GM21447 (cell line): Measurements from ENCODE around the gene MAD1L1.
A peak's percentile ranks its signal among the peaks of the same experiment; 100 is the strongest.
"Not testable (repeated sequence)": the region's sequence is repeated elsewhere in the genome, so short reads cannot be mapped to it uniquely, and the experiment has no call there.

Source experiments
- ATAC-seq: cut with Tn5 transposase; IDR thresholded peaks from one replicate; pipeline ENCODE4 v1.9.1; 2021; ENCODE audit not compliant: unreplicated experiment

MAD1L1 gene

GRCh38 chr7:2232766-2233520 is at the start of gene MAD1L1:
Gene MAD1L1 (minus strand): TSS chr7:2232945. CDS start chr7:2230133, 2,812 bp downstream.
- ATAC-seq = peak; percentile 59

GRCh38 chr7:2282185-2282751 is 49.5 kb upstream of the MAD1L1 start:
- ATAC-seq = no peak

- ATAC-seq = no peak
Measured at GRCh38 chr7:2281541-2281940, 48.8 kb upstream of the MAD1L1 start.

- no peak for ATAC-seq
Measured at GRCh38 chr7:2280424-2280823, 47.7 kb upstream of the MAD1L1 start.

GRCh38 chr7:2279896-2280295 is 47.2 kb upstream of the MAD1L1 start:
- no peak for ATAC-seq

GRCh38 chr7:2278026-2278425 is 45.3 kb upstream of the MAD1L1 start:
- no peak for ATAC-seq

- ATAC-seq = no peak
Measured at GRCh38 chr7:2276107-2276506, 43.4 kb upstream of the MAD1L1 start.

GRCh38 chr7:2275101-2275500 is 42.4 kb upstream of the MAD1L1 start:
- no peak for ATAC-seq

GRCh38 chr7:2274666-2275065 is 41.9 kb upstream of the MAD1L1 start:
- ATAC-seq = no peak

GRCh38 chr7:2273866-2274265 is 41.1 kb upstream of the MAD1L1 start:
- no peak for ATAC-seq

- ATAC-seq = no peak
Measured at GRCh38 chr7:2272031-2272430, 39.3 kb upstream of the MAD1L1 start.

GRCh38 chr7:2271273-2272026 is 38.7 kb upstream of the MAD1L1 start:
- no peak for ATAC-seq

GRCh38 chr7:2270495-2270894 is 37.8 kb upstream of the MAD1L1 start:
- ATAC-seq = no peak

- no peak for ATAC-seq
Measured at GRCh38 chr7:2269991-2270460, 37.3 kb upstream of the MAD1L1 start.

GRCh38 chr7:2269089-2269990 is 36.6 kb upstream of the MAD1L1 start:
- not testable (repeated sequence) for ATAC-seq

GRCh38 chr7:2266911-2267310 is 34.2 kb upstream of the MAD1L1 start:
- no peak for ATAC-seq

- ATAC-seq = no peak
Measured at GRCh38 chr7:2264158-2264557, 31.4 kb upstream of the MAD1L1 start.

GRCh38 chr7:2263176-2263575 is 30.4 kb upstream of the MAD1L1 start:
- ATAC-seq = no peak

- no peak for ATAC-seq
Measured at GRCh38 chr7:2261611-2262010, 28.9 kb upstream of the MAD1L1 start.

GRCh38 chr7:2260820-2261219 is 28.1 kb upstream of the MAD1L1 start:
- ATAC-seq = no peak

GRCh38 chr7:2259480-2259879 is 26.7 kb upstream of the MAD1L1 start:
- no peak for ATAC-seq
